HG03196 (cell line): ENCODE data around the gene DEFB131A.
"Not testable (repeated sequence)": the region's sequence is repeated elsewhere in the genome, so short reads cannot be mapped to it uniquely, and the experiment has no call there.

Source experiments
- ATAC-seq: cut with Tn5 transposase; IDR thresholded peaks from one replicate; pipeline ENCODE4 v1.9.1; 2021; ENCODE audit not compliant: unreplicated experiment

DEFB131A gene

DNA sequence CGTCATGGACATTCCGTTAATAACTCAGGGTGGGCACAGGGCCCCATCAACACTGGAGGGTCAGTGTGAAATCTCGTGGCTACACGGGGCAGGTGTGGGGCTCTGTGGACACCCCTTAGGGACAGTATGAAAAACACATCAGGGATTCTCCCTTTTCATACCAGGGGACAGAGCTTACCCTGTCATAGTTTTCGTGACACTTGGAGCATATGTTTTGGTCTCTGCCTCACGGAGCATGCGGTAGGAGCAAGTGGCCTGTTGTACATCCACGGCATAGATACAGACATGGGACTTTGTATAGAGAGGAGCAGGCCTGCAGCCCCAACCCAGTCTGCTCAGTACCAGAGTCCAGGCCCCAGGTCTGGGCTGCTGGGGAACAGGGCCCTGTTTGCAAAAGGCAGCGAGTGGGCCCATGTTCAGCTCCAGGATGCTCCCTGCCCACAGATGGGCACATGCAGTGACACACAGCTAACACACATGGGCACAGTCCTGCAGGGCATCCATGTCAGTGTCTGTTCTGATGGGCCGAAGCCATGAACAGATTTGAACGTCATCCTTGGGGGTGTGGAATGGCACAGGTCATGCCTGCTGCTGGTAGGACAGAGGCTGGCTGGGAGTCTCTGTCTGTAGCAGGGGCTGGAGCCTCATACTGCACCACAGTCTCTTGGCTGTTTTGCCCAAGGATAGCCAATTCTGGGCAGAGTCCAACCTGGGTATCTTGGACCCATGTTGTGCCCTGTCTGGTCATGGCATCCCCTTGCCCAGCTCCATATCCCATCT, 50.2 kb downstream of the DEFB131A start:
- ATAC-seq = not testable (repeated sequence)

DNA sequence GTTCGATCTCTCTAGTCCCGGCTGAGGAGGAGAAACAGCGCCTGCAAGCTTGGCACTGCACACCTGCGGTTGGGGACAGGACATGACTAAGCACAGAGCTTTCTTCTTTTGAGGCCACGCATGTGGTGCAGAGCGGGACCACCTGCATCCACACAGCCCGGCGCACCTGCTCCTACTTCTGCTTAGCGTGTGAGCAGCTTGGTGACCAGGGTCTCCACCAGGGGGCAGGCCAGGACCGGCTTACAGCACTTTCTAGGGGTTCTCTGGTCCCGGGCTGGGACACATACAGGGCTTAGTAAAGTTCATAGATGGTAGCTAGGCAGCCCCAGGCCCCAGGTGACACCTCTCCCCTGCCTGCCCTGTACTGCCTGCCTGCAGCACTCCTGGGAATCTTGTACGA, 51.2 kb downstream of the DEFB131A start:
- not testable (repeated sequence) for ATAC-seq

DNA sequence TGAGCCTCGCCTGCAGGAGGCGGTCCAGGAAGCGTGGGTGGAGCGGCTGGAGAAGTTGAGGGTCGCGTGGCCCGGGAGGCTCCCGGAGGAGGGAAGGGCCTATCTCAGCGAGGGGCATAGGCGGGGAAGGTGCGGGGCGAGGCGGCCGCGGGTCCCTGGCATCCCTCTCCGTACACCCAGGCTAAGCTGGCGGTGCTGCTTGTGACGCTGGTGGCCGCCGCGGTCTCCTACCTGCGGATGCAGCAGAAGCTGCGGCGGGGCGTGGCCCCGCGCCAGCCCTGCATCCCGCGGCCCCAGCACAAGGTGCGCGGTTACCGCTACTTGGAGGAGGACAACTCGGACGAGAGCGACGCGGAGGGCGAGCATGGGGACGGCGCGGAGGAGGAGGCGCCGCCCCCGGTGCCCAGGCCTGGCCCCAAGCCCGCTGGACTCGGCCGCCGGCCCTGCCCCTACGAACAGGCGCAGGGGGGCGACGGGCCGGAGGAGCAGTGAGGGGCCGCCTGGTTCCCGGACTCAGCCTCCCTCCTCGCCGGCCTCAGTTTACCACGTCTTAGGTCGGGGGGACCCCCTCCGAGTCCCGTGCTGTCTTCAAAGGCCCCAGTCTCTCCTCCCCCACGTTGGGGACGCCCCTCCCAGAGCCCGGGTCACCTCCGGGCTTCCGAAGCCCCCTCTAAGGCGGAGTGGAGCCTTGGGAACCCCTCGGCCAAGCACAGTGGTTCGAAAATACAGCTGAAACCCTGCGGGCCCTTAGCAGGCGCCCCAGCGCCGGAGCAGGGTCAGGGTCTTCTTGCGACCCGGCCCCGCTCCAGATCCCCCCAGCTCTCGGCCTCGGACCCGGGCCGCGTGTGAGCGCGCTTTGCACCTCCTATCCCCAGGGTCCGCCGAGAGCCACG, 53.6 kb downstream of the DEFB131A start:
- ATAC-seq = not testable (repeated sequence)

DNA sequence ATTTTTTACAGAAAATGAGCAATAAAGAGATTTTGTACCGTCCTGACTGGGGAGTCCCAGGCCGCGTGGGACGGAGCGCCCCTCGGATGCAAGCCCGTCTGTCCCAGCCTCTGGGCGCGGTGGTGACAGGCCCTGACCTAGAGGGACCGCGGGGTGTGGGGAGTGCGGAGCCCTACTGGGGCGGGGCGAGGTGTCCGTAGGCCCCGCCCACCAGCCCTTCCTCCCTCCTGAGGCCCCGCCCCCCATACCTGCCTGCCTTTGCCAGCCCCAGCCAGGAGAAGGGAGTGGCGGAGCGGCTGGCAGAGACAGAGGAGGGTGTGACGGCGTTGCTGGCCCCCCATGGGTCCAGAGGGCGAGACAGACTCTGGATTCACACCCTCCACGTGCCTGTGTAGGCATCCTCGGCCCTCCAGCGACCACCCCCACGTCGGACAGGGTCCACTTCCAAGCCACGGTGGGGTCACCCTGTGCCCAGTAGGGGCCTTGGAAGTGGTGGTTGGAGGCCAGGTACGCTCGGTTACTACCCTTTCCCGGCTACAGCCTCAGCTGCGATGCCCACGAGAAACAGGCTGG, 54.3 kb downstream of the DEFB131A start:
- ATAC-seq = not testable (repeated sequence)

DNA sequence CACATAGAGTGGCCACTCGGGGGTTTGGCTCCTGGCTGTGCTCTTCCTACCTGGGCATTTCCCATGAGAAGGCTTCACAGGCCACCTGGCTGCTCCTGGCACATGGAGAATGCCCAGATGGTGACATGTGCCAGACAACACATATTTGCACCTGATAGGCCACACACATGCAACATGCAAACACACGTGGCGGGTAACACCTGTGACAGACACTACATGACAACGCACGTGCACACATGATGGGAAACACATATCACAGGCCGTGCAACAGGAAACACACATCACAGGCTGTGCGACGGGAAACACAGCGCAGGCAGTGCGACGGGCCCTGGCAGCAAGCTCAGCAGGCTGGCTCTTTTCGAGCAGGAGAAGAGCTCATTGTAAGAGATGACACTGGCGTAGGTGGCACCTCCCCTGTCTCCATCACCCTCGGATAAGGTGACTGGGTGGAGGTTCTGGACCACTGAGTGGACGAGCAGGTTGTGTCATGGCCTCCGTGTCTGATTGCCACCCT, 55.8 kb downstream of the DEFB131A start:
- ATAC-seq = not testable (repeated sequence)
